SJSA1 (cell line): ENCODE measurements around the gene WIPI1. TPM values are rescaled to one million over a fixed set of nuclear protein-coding genes. Genes with fewer than 3 reads are reported as not detected.

Source experiments
- DNase-seq, 2 experiments: peaks; one replicate each; pipeline ENCODE4 v3.0.0-alpha.2; 2015 to 2020; ENCODE audit warnings: low spot score in 2 of 2, low read depth in 1 of 2
- H3K27ac ChIP-seq: fragments of 250-450 bp; sonication (Bioruptor Pico); 2 replicates; pipeline ENCODE4 v1.5.1; 2020; ENCODE audit warnings: mild to moderate bottlenecking, moderate library complexity
- H3K27me3 ChIP-seq: fragments of 250-450 bp; sonication (Bioruptor Pico); replicated peaks from 2 replicates; pipeline ENCODE4 v1.5.1; 2020; ENCODE audit warnings: mild to moderate bottlenecking, moderate library complexity
- H3K36me3 ChIP-seq: fragments of 250-450 bp; sonication (Bioruptor Pico); 2 replicates; pipeline ENCODE4 v1.5.1; 2020; ENCODE audit warnings: mild to moderate bottlenecking
- H3K4me1 ChIP-seq: fragments of 250-450 bp; sonication (Bioruptor Pico); replicated peaks from 2 replicates; pipeline ENCODE4 v1.6.1; 2021; ENCODE audit warnings: mild to moderate bottlenecking
- H3K4me3 ChIP-seq: fragments of 250-450 bp; sonication (Bioruptor Pico); 2 replicates; pipeline ENCODE4 v1.5.1; 2020; ENCODE audit warnings: mild to moderate bottlenecking
- H3K9me3 ChIP-seq: fragments of 250-450 bp; sonication (Bioruptor Pico); replicated peaks from 2 replicates; pipeline ENCODE4 v1.5.1; 2020; ENCODE audit warnings: mild to moderate bottlenecking
- total RNA-seq: library from RNA; depleted of rRNA; stranded (reverse); fragments of >200 nt; shearing (Covaris generic); gene quantifications from 2 replicates; pipeline ENCODE4 v1.2.3, GENCODE V29; 2014

WIPI1 gene
- total RNA-seq, 1 experiment from 2014 or later, result 53.5 TPM

- H3K9me3 ChIP-seq, result no peaks in the 10 kb centered on the region
These were observed 16.8 kb downstream of the WIPI1 start for GRCh38 chr17:68440526-68440925.

GRCh38 chr17:68439656-68440290 lies 17.5 kb downstream of the WIPI1 start:
- Histone ChIP-seq H3K27ac (no peak overlapping the region), H3K27me3 (no peaks in the 10 kb centered on the region; the same call in 1 of the 2 replicates), H3K4me3 (no peak overlapping the region), H3K9me3 (no peaks in the 10 kb centered on the region), H3K4me1 (peaks cover 7% of the 10 kb centered on the region), H3K36me3 (peaks cover 25% of the 10 kb centered on the region)
- DNase-seq, result no peak

More at GRCh38 chr17:68440526-68440925, 16.8 kb downstream of the WIPI1 start:
- peaks cover 7% of the 10 kb centered on the region for H3K4me1 ChIP-seq
- no peak overlapping the region for H3K27ac ChIP-seq
- H3K4me3 ChIP-seq, result no peak overlapping the region
- DNase-seq, result no peak
- H3K27me3 ChIP-seq, result no peaks in the 10 kb centered on the region; the same call in 1 of the 2 replicates
- H3K36me3 ChIP-seq, result peaks cover 17% of the 10 kb centered on the region

GRCh38 chr17:68437979-68438822 lies 19.1 kb downstream of the WIPI1 start:
- Histone ChIP-seq H3K36me3 (peaks cover 34% of the 10 kb centered on the region), H3K27me3 (no peaks in the 10 kb centered on the region), H3K9me3 (no peaks in the 10 kb centered on the region), H3K4me3 (no peak overlapping the region), H3K27ac (no peak overlapping the region), H3K4me1 (peaks cover 7% of the 10 kb centered on the region)
- peak in 1 of 2 experiments; percentile 48 for DNase-seq

DNA sequence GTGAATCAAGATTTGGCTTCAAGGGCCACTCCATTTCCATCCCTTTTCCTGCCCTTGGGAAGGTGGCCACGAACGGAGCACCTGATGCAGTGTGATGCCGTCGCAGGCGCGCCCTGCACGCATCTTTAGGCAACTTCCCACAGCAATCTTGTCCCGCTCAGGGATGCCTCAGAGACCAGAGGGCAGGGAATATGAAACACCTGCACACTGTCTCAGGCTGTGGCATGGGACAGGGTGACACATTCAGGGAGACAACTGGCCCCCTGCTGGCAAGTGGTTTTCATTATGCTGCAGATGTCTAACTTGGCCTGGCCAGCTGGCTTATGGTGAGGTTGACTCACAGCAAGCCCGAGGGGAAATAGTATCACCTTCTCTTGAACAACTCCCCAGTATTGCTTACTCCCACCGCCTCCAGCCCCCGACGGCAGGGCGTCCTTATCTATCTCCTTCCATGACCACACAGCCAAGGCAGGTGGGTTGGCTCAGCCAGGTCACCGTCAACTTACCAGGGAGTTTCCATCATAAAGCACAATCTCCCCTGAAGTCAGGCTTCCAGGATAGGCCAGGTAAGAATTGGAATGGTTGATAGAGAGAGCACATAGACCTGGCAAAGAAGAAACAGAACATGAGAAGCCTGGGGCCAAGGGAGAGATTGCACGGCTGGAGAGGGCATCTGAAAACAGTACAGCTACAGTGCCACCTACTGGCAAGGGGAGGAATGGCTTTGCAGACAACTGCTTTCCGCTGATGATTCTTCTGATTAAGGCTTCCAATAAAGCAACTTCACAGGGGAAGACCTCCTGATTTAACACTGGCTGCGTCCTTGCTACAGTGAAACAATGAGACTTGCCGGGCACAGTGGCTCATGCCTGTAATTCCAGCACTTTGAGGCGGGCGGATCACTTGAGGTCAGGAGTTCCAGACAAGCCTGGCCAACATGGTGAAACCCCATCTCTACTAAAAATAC lies 21.1 kb downstream of the WIPI1 start:
- peak; percentile 76 to 81 for DNase-seq
- Histone ChIP-seq H3K27me3 (no peaks in the 10 kb centered on the region), H3K9me3 (no peaks in the 10 kb centered on the region), H3K36me3 (peaks cover 49% of the 10 kb centered on the region), H3K4me1 (peaks cover 7% of the 10 kb centered on the region), H3K27ac (no peak overlapping the region), H3K4me3 (no peak overlapping the region)

- DNase-seq, result no peak
- Histone ChIP-seq H3K27ac (no peak overlapping the region), H3K27me3 (no peaks in the 10 kb centered on the region), H3K36me3 (peaks cover 57% of the 10 kb centered on the region), H3K4me3 (no peak overlapping the region), H3K4me1 (peaks cover 7% of the 10 kb centered on the region), H3K9me3 (no peaks in the 10 kb centered on the region)
These were observed 21.9 kb downstream of the WIPI1 start for GRCh38 chr17:68435361-68435760.

GRCh38 chr17:68433911-68434508 lies 23.3 kb downstream of the WIPI1 start:
- Histone ChIP-seq H3K9me3 (no peaks in the 10 kb centered on the region), H3K4me3 (no peak overlapping the region), H3K27ac (no peak overlapping the region), H3K4me1 (peaks cover 7% of the 10 kb centered on the region), H3K27me3 (no peaks in the 10 kb centered on the region), H3K36me3 (peaks cover 68% of the 10 kb centered on the region)
- no peak for DNase-seq

- H3K36me3 ChIP-seq, result peaks cover 76% of the 10 kb centered on the region
- peaks cover 7% of the 10 kb centered on the region for H3K4me1 ChIP-seq
- H3K27me3 ChIP-seq, result no peaks in the 10 kb centered on the region
- DNase-seq, result no peak
- H3K4me3 ChIP-seq, result no peak overlapping the region
- no peaks in the 10 kb centered on the region for H3K9me3 ChIP-seq
- H3K27ac ChIP-seq, result no peak overlapping the region
These were observed 24.1 kb downstream of the WIPI1 start for GRCh38 chr17:68433211-68433610.

DNA sequence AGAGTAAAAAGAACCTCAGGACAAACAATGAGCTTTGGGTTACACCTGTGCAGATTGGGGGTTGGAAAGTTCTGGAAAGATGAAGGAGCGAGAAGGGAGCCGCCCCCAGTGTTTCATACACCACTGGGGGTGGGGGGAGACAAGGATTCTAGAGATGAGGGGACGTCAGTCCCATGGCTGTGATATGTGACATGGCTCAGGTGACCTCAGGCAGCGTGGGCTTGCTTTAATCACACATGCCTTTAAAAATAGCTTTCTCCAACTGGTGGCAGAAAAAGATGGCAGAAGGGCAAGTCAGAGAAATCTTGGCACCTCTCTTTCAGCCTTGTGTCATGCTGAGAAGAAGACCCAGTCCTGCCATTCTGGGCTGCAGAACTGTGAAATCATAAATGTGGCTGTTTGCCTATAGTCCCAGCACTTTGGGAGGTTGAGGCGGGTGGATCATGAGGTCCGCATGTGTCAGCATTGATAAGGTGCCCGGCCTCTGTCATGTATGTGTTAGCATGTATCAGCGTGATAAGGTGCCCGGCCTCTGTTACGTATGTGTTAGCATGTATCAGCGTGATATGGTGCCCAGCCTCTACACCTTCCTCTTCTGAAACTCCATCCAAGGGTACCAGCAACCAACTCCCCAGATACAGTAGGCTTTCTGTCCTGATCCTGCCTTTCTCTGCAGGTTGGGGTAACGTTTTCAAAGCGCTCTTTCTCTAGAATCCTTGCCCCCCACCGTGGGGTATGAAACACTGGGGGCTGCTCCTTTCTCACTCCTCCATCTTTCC lies 25.0 kb downstream of the WIPI1 start:
- H3K4me3 ChIP-seq, result no peak overlapping the region
- DNase-seq, result no peak
- H3K9me3 ChIP-seq, result no peaks in the 10 kb centered on the region
- H3K4me1 ChIP-seq, result peaks cover 4% of the 10 kb centered on the region
- H3K36me3 ChIP-seq, result peaks cover 80% of the 10 kb centered on the region
- no peak overlapping the region for H3K27ac ChIP-seq
- H3K27me3 ChIP-seq, result no peaks in the 10 kb centered on the region

DNA sequence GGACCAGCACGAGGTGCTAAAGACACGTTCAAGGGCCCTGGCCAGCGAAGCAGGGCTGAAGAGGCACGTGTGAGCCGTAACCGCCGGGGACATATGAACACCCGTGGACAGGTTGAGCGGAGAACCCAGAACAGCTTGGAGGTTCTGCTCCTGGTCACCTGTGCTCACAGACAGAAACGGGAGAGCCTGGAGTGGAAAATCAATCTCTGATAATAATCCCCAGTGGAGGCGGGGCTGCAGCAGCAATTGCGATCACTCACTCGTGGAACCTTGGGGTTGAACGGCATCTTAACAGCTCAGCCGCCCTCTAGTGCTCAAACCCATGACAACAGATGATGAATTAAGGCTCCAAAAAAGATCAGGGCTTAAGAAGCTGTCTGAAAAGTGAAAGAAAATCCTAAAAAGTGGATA lies 25.6 kb downstream of the WIPI1 start:
- no peaks in the 10 kb centered on the region for H3K27me3 ChIP-seq
- H3K9me3 ChIP-seq, result no peaks in the 10 kb centered on the region
- peak in 1 of 2 experiments; percentile 44 for DNase-seq
- H3K27ac ChIP-seq, result no peak overlapping the region
- H3K4me3 ChIP-seq, result no peak overlapping the region
- peaks cover 4% of the 10 kb centered on the region for H3K4me1 ChIP-seq
- peaks cover 82% of the 10 kb centered on the region for H3K36me3 ChIP-seq

GRCh38 chr17:68431045-68431608 lies 26.2 kb downstream of the WIPI1 start:
- H3K4me1 ChIP-seq, result peaks cover 2% of the 10 kb centered on the region

DNA sequence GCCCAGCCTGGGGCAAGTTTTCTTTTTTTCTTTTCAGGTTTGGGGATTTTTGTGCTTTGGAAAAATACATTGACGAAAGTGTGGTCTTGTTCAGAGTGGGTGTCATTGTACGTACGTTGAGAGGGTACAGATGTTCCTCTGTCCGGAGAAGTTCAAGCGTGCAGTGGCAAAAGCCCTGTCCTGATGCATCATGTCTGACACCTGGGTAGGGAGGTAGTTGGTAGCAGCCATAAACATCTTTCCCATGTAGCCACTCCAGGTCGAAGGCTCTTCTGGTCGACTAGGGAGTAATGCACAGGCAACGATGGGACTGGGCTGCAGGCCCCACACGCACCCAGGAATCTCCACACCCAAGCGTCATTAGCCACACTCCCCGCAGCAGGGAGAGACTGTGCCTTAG lies 27.4 kb downstream of the WIPI1 start:
- no peak for DNase-seq
- H3K36me3 ChIP-seq, result peaks cover 77% of the 10 kb centered on the region
- H3K27ac ChIP-seq, result no peak overlapping the region

More at GRCh38 chr17:68431045-68431608, 26.2 kb downstream of the WIPI1 start:
- DNase-seq, result no peak
- no peak overlapping the region for H3K27ac ChIP-seq
- H3K27me3 ChIP-seq, result no peaks in the 10 kb centered on the region
- peaks cover 81% of the 10 kb centered on the region for H3K36me3 ChIP-seq
- H3K4me3 ChIP-seq, result no peak overlapping the region
- H3K9me3 ChIP-seq, result no peaks in the 10 kb centered on the region

GRCh38 chr17:68428498-68429172 lies 28.7 kb downstream of the WIPI1 start:
- Histone ChIP-seq H3K4me3 (no peak overlapping the region), H3K9me3 (no peaks in the 10 kb centered on the region), H3K36me3 (peaks cover 68% of the 10 kb centered on the region), H3K27me3 (no peaks in the 10 kb centered on the region), H3K4me1 (no peaks in the 10 kb centered on the region), H3K27ac (no peak overlapping the region)
- peak in 1 of 2 experiments; percentile 27 for DNase-seq

More for the DNA sequence above, 27.4 kb downstream of the WIPI1 start:
- Histone ChIP-seq H3K9me3 (no peaks in the 10 kb centered on the region), H3K4me3 (no peak overlapping the region), H3K27me3 (no peaks in the 10 kb centered on the region), H3K4me1 (no peaks in the 10 kb centered on the region)
